Inferior parietal cortex (tissue), 1 donor: ENCODE data around the gene DEXI.
"Not testable (repeated sequence)": the region's sequence is repeated elsewhere in the genome, so short reads cannot be mapped to it uniquely, and the experiment has no call there.

Experiments
- DNase-seq: peaks from one replicate; pipeline ENCODE4 v3.0.0-alpha.2; 2016; ENCODE audit errors: extremely low spot score

Gene DEXI

GRCh38 chr16:10941127-10941933, 938 bp downstream of the DEXI start:
- DNase-seq, result no peak

- DNase-seq, result no peak
Measured at GRCh38 chr16:10940501-10941079, 1.7 kb downstream of the DEXI start.

- no peak for DNase-seq
Measured at GRCh38 chr16:10939649-10940234, 2.5 kb downstream of the DEXI start.

- DNase-seq, result no peak
Measured at GRCh38 chr16:10938796-10939648, 3.2 kb downstream of the DEXI start.

GRCh38 chr16:10938321-10938720, 3.9 kb downstream of the DEXI start:
- DNase-seq, result no peak

- no peak for DNase-seq
Measured at GRCh38 chr16:10937068-10937859, 5.0 kb downstream of the DEXI start.

GRCh38 chr16:10936272-10936984, 5.8 kb downstream of the DEXI start:
- DNase-seq, result no peak

- DNase-seq, result no peak
Measured at GRCh38 chr16:10935226-10935915, 6.9 kb downstream of the DEXI start.

- no peak for DNase-seq
Measured at GRCh38 chr16:10934325-10935107, 7.8 kb downstream of the DEXI start.

- no peak for DNase-seq
Measured at GRCh38 chr16:10933865-10934264, 8.4 kb downstream of the DEXI start.

GRCh38 chr16:10932959-10933710, 9.1 kb downstream of the DEXI start:
- DNase-seq, result no peak

- no peak for DNase-seq
Measured at GRCh38 chr16:10931977-10932632, 10.2 kb downstream of the DEXI start.

GRCh38 chr16:10931134-10931533, 11.1 kb downstream of the DEXI start:
- no peak for DNase-seq

GRCh38 chr16:10930755-10931093, 11.5 kb downstream of the DEXI start:
- DNase-seq, result no peak

GRCh38 chr16:10929853-10930754, 12.2 kb downstream of the DEXI start:
- DNase-seq, result no peak

GRCh38 chr16:10929097-10929496, 13.2 kb downstream of the DEXI start:
- DNase-seq, result not testable (repeated sequence)

- no peak for DNase-seq
Measured at GRCh38 chr16:10927497-10928112, 14.7 kb downstream of the DEXI start.
